Thyroid gland (tissue), 4 donors: ENCODE measurements around the gene SURF2. TPM values are rescaled to one million over a fixed set of nuclear protein-coding genes. Genes with fewer than 3 reads are reported as not detected.

Source experiments
- DNase-seq, 2 donors: peaks; one replicate each; pipeline ENCODE4 v3.0.0-alpha.2; 2019
- H3K27ac ChIP-seq, 3 donors: fragments of 200-600 bp; sonication (generic); 1 replicate in 2 of 3; 2 replicates in 1 of 3; pipeline ENCODE4 v1.5.1; 2016 to 2019; ENCODE audit warnings: mild to moderate bottlenecking in 1 of 3, moderate library complexity in 1 of 3
- H3K27me3 ChIP-seq: fragments of 200-600 bp; sonication (generic); one replicate; pipeline ENCODE4 v1.5.1; 2019
- H3K36me3 ChIP-seq, 2 donors: fragments of 200-600 bp; sonication (generic); one replicate each; pipeline ENCODE4 v1.5.1; 2016 to 2019
- H3K4me1 ChIP-seq, 2 donors: fragments of 200-600 bp; sonication (generic); one replicate each; pipeline ENCODE4 v1.5.1; 2017 to 2019
- H3K4me3 ChIP-seq, 3 donors: fragments of 200-600 bp; sonication (generic); replicated peaks in 1 of 3; 1 replicate in 2 of 3; 2 replicates in 1 of 3; pipeline ENCODE4 v1.5.1; 2016; ENCODE audit warnings: mild to moderate bottlenecking in 1 of 3
- H3K9me3 ChIP-seq: fragments of 200-600 bp; sonication (generic); one replicate; pipeline ENCODE4 v1.5.1; 2017
- POLR2A ChIP-seq, 2 donors: fragments of 450-650 bp; IDR thresholded peaks; one replicate each; pipeline ENCODE4 v1.6.1; 2017; ENCODE audit warnings: antibody characterized with exemption in 2 of 2, mild to moderate bottlenecking in 2 of 2, moderate library complexity in 1 of 2
- WGBS, 2 donors: methylation state at CpG; one replicate each; pipeline ENCODE4 v1.1.5; 2017; 5-methylcytosine and 5-hydroxymethylcytosine counted together
- intact Hi-C: fragments of 100-400 bp; cut with DNase I; formaldehyde crosslinking; loops from one replicate; pipeline ENCODE4 v1.15.1; 2023
- total RNA-seq, 4 donors: library from RNA; depleted of rRNA; stranded (reverse); fragments of >200 nt; gene quantifications; one replicate each; pipeline ENCODE4 v1.2.3, GENCODE V29; 2016
- TF ChIP-seq, protein P1 (sequence below), 6 experiments: fragments of 200-600 bp in 3 of 6; fragments of 450-650 bp in 3 of 6; sonication (generic) in 3 of 6; IDR thresholded peaks; one replicate each; pipeline ENCODE4 v1.5.1; 2016 to 2019; ENCODE audit warnings: antibody characterized with exemption in 6 of 6, mild to moderate bottlenecking in 2 of 6, inconsistent platforms in 1 of 6, moderate library complexity in 1 of 6

Gene SURF2
- total RNA-seq, 4 donors from 2014 or later = 26.2 to 42.7 (median 31.6) TPM

DNA sequence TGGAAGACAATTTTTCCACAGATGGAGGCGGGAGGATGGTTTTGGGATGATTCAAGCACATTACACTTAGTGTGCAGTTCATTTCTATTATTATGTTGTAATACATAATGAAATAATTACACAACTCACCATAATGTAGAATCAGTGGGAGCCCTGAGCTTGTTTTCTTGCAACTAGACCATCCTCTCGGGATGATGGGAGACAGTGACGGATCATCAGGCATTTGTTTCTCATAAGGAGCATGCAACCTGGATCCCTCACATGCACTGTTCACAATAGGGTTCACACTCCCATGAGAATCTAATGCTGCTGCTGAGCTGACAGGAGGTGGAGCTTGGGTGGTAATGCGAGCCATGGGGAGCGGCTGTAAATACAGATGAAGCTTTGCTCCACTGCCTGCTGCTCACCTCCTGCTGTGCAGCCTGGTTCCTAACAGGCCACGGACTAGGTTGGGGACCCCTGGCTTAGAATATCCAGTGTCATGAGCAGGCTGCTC is 21.4 kb downstream of the SURF2 start:
- Histone ChIP-seq H3K4me3 (no peak overlapping the region), H3K4me1 (peaks cover 18 to 25% of the 10 kb centered on the region in 2 donors), H3K9me3 (no peaks in the 10 kb centered on the region), H3K36me3 (peaks cover 0 to 6% of the 10 kb centered on the region in 2 donors), H3K27ac (no peak overlapping the region), H3K27me3 (no peaks in the 10 kb centered on the region)
- intact Hi-C loops = loop anchor here (5.0 kb wide), 1 partner anchor 40 kb away; the partner anchor contains the start of gene SURF6
- DNase-seq = no peak
- TF ChIP-seq, protein P1, sequence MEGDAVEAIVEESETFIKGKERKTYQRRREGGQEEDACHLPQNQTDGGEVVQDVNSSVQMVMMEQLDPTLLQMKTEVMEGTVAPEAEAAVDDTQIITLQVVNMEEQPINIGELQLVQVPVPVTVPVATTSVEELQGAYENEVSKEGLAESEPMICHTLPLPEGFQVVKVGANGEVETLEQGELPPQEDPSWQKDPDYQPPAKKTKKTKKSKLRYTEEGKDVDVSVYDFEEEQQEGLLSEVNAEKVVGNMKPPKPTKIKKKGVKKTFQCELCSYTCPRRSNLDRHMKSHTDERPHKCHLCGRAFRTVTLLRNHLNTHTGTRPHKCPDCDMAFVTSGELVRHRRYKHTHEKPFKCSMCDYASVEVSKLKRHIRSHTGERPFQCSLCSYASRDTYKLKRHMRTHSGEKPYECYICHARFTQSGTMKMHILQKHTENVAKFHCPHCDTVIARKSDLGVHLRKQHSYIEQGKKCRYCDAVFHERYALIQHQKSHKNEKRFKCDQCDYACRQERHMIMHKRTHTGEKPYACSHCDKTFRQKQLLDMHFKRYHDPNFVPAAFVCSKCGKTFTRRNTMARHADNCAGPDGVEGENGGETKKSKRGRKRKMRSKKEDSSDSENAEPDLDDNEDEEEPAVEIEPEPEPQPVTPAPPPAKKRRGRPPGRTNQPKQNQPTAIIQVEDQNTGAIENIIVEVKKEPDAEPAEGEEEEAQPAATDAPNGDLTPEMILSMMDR (IDR thresholded peaks at IDR 0.05) = no peak
- no peak for TF ChIP-seq POLR2A (IDR thresholded peaks at IDR 0.05)
- 73 to 76% methylated on average over 6 of the region's 6 CpGs for WGBS, 2 donors

DNA sequence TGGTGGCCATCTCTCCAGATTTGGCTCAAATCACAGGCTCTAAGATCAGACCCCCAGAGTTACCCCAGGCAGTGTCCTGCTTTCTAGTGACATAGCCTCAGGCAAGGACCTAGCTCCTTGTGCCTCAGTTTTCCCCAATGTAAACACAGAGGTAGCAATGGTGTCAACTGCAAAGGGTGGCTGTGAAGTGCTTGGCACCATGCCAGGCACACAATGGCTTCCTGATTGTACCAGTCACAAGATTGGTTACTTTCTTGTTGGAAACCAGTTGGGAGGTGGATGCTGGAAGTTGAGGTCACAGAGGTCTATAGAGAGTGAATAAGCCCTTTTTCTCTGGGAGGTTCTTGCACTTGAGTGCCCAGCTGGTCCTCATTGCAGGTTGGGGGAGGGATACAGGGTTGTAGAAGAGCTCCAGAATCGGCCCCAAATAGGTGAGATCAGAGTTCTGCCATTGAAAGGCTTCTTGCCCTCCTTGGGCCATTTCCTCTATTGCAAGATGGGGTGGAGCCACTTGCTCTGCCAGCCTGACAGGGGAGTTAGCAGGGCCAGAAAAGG is 22.1 kb downstream of the SURF2 start:
- no peak for DNase-seq
- no peak for TF ChIP-seq POLR2A (IDR thresholded peaks at IDR 0.05)
- TF ChIP-seq, protein P1 (IDR thresholded peaks at IDR 0.05) = no peak

DNA sequence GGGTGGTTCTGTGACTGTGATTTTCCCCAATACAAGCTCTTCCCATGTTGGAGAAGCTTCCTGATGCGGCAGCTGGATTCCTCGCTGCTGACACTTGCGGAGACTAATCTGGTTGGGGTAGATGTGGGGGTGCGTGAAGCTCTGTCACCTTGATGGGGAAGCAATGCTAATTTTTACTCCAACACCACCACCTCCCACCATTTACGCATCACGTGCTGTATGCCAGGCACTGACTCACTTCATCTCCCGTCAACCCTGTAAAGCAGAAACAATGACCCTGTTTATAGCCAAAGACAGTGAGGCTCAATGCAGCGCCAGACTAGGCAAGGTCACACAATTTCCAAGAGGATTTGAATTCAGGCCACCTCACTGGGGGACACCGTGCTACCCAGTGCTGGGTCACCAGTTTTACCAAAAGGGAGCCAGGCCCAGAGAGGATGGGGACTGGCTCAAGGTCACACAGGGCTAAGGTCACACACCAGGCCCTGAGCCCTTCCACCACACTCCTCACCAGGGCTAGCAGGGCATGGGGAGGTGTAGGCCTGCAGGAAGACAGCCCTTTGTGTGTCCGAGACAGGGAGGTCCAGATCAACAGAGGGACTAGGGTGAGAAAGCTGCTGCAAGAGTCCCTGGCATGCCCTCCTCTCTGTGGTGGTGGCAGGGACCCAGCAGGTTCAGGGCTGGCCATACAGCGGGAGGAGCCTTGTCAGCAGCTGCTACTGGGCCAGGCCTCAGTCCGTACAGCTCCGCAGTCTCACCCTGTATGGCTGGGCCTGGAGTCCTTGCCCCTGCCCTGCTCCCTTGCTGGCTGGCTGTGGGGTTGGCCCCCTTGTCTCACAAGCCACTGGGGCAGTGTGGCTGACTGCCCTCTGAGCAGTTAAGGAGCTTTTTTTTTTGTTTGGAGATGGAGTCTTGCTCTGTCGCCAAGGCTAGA is 23.1 kb downstream of the SURF2 start:
- H3K9me3 ChIP-seq = no peaks in the 10 kb centered on the region
- DNase-seq = no peak
- WGBS, 2 donors = 94% methylated on average over 11 to 12 of the region's 14 CpGs
- TF ChIP-seq, protein P1 (IDR thresholded peaks at IDR 0.05) = no peak
- no peak for TF ChIP-seq POLR2A (IDR thresholded peaks at IDR 0.05)
- H3K27ac ChIP-seq = no peak overlapping the region
- no peaks in the 10 kb centered on the region for H3K27me3 ChIP-seq
- H3K4me3 ChIP-seq = no peak overlapping the region
- H3K4me1 ChIP-seq = peaks cover 8 to 11% of the 10 kb centered on the region in 2 donors
- no peaks in the 10 kb centered on the region for H3K36me3 ChIP-seq
- intact Hi-C loops = loop anchor here (5.0 kb wide), 1 partner anchor 42 kb away; the partner anchor contains the start of gene SURF6

More for the DNA sequence above, 22.1 kb downstream of the SURF2 start:
- Histone ChIP-seq H3K4me1 (peaks cover 14 to 18% of the 10 kb centered on the region in 2 donors), H3K27me3 (no peaks in the 10 kb centered on the region), H3K9me3 (no peaks in the 10 kb centered on the region), H3K27ac (no peak overlapping the region), H3K4me3 (no peak overlapping the region), H3K36me3 (no peaks in the 10 kb centered on the region)
- intact Hi-C loops = loop anchor here (5.0 kb wide), 1 partner anchor 41 kb away; the partner anchor contains the start of gene SURF6
- 83 to 93% methylated on average over 1 of the region's 1 CpG for WGBS, 2 donors

DNA sequence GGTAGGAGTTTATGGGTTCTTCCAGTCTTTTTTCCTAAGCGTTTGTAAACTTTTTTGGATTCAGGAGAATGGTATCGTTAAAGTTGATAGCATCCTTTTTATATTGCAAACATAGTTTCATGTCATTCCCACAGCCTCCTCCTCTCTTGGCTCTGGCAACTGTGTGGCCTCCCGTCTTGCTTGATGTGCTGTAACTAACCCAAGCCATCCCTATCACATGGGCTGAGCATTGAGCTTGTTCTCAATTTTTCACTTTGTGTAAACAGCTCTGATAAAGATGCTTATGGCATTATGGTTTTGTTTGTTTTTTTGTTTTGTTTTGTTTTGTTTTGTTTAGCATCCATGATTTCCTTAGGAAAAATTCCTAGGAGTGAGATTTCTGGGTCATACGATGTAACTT is 24.4 kb downstream of the SURF2 start:
- intact Hi-C loops = no loop called here

More for the DNA sequence above, 24.4 kb downstream of the SURF2 start:
- Histone ChIP-seq H3K4me1 (peaks cover 3 to 8% of the 10 kb centered on the region in 2 donors), H3K4me3 (no peak overlapping the region), H3K27me3 (no peaks in the 10 kb centered on the region), H3K9me3 (no peaks in the 10 kb centered on the region), H3K27ac (no peak overlapping the region), H3K36me3 (no peaks in the 10 kb centered on the region)
- no peak for TF ChIP-seq POLR2A (IDR thresholded peaks at IDR 0.05)
- TF ChIP-seq, protein P1 (IDR thresholded peaks at IDR 0.05) = no peak
- WGBS, 2 donors = 82 to 86% methylated on average over 4 of the region's 4 CpGs
- DNase-seq = no peak
